A549 (cell line): ENCODE measurements around the gene ST14. TPM values are rescaled to one million over a fixed set of nuclear protein-coding genes. Genes with fewer than 3 reads are reported as not detected.

Source experiments
- ATAC-seq, 2 experiments: fragments of 200-7000 bp in 1 of 2; fragments of >200 bp in 1 of 2; cut with Nextera tagmentation in 1 of 2; cut with Tn5 transposase in 1 of 2; 3 replicates each; pipeline versions ENCODE4 v1.8.0 to v1.9.1; 2018 to 2020; ENCODE audit warnings: mild to moderate bottlenecking in 1 of 2, moderate library complexity in 1 of 2
- CTCF ChIA-PET: fragments of 300-600 bp; sonication (Branson Sonifier 250); formaldehyde crosslinking; extraction: SDS; loops from one replicate; lab custom pipeline; 2021; ENCODE audit warnings: antibody characterized with exemption, inconsistent platforms; lab: Yijun Ruan, JAX
- POLR2A ChIA-PET: fragments of 350-600 bp; formaldehyde crosslinking; extraction: SDS; loops from one replicate; lab custom pipeline; 2021; ENCODE audit warnings: antibody characterized with exemption, inconsistent platforms; lab: Yijun Ruan, JAX
- DNase-seq, 2 experiments: peaks; one replicate each; pipeline versions ENCODE4 v3.0.0 to v3.0.0-alpha.2; 2011 to 2016; ENCODE audit warnings: low read depth in 1 of 2, low spot score in 1 of 2
- FAIRE-seq: peaks from 2 replicates; lab custom pipeline; 2011; peaks lifted over from hg19 to GRCh38; lab: Jason Lieb, UNC
- H3K27ac ChIP-seq, 2 experiments: fragments of >200 bp; sonication (Bioruptor Twin); formaldehyde crosslinking; 3 replicates each; pipeline ENCODE4 v1.5.1; 2016 to 2017
- H3K4me1 ChIP-seq: fragments of >200 bp; sonication (Bioruptor Twin); formaldehyde crosslinking; 3 replicates; pipeline ENCODE4 v1.6.1; 2016
- H3K4me2 ChIP-seq: fragments of >200 bp; sonication (Bioruptor Twin); formaldehyde crosslinking; 3 replicates; pipeline ENCODE4 v1.6.1; 2016
- H3K4me3 ChIP-seq: fragments of >200 bp; sonication (Bioruptor Twin); formaldehyde crosslinking; 3 replicates; pipeline ENCODE4 v1.5.1; 2016
- H3K9me3 ChIP-seq: fragments of >200 bp; sonication (Bioruptor Twin); formaldehyde crosslinking; 3 replicates; pipeline ENCODE4 v1.6.1; 2016
- CBX2 ChIP-seq: fragments of 200-600 bp; sonication (generic); IDR thresholded peaks from 2 replicates; pipeline ENCODE4 v1.6.1; 2016; ENCODE audit warnings: low read depth, mild to moderate bottlenecking, borderline replicate concordance
- CBX8 ChIP-seq: fragments of 200-600 bp; sonication (generic); IDR thresholded peaks from 2 replicates; pipeline ENCODE4 v1.6.1; 2016
- CEBPB ChIP-seq, 2 experiments: fragments of >200 bp in 1 of 2; sonication (Bioruptor Twin) in 1 of 2; formaldehyde crosslinking in 1 of 2; IDR thresholded peaks; 2 replicates each; pipeline ENCODE4 v1.6.1; 2012 to 2016
- ESRRA ChIP-seq: fragments of 150-350 bp; IDR thresholded peaks from 2 replicates; pipeline ENCODE4 v1.6.1; 2014; ENCODE audit warnings: mild to moderate bottlenecking, low read length, borderline replicate concordance
- FOSB ChIP-seq: fragments of 250-450 bp; sonication (Bioruptor Pico); IDR thresholded peaks from 2 replicates; pipeline ENCODE4 v1.5.0; 2020; ENCODE audit warnings: mild to moderate bottlenecking, moderate library complexity
- GATA3 ChIP-seq: IDR thresholded peaks from 2 replicates; pipeline ENCODE4 v1.6.1; 2012; ENCODE audit warnings: borderline replicate concordance
- HEYL ChIP-seq: fragments of 250-450 bp; sonication (Bioruptor Pico); IDR thresholded peaks from 2 replicates; pipeline ENCODE4 v1.8.0; 2021; ENCODE audit warnings: mild to moderate bottlenecking, moderate library complexity
- HOXB13 ChIP-seq: fragments of 250-450 bp; sonication (Bioruptor Pico); IDR thresholded peaks from 2 replicates; pipeline ENCODE4 v1.5.0; 2020; ENCODE audit warnings: low read depth, mild to moderate bottlenecking, moderate library complexity
- HOXB5 ChIP-seq: fragments of 250-450 bp; sonication (Bioruptor Pico); IDR thresholded peaks from 2 replicates; pipeline ENCODE4 v1.5.0; 2020; ENCODE audit warnings: mild to moderate bottlenecking, moderate library complexity
- JUNB ChIP-seq: fragments of >200 bp; sonication (Bioruptor Twin); formaldehyde crosslinking; IDR thresholded peaks from 2 replicates; pipeline ENCODE4 v1.6.1; 2016
- KDM1A ChIP-seq: fragments of 200-600 bp; sonication (generic); IDR thresholded peaks from 2 replicates; pipeline ENCODE4 v1.6.1; 2016; ENCODE audit warnings: low read depth, mild to moderate bottlenecking
- KDM5A ChIP-seq: fragments of 200-600 bp; sonication (generic); IDR thresholded peaks from 2 replicates; pipeline ENCODE4 v1.6.1; 2016; ENCODE audit warnings: antibody characterized with exemption, mild to moderate bottlenecking
- MAFK ChIP-seq: fragments of 450-650 bp; IDR thresholded peaks from 2 replicates; pipeline ENCODE4 v1.6.1; 2014; ENCODE audit not compliant: partially characterized antibody
- MYC ChIP-seq: IDR thresholded peaks from 2 replicates; pipeline ENCODE4 v1.6.1; 2012; ENCODE audit warnings: mild to moderate bottlenecking, inconsistent platforms, low read length, improper control_type of control experiment, borderline replicate concordance
- NFE2L2 ChIP-seq: fragments of 150-350 bp; conservative IDR thresholded peaks from 2 replicates; pipeline ENCODE4 v1.6.1; 2014; ENCODE audit warnings: low read length
- PHF8 ChIP-seq: fragments of 200-600 bp; sonication (generic); IDR thresholded peaks from 2 replicates; pipeline ENCODE4 v1.6.1; 2016; ENCODE audit warnings: low read depth, mild to moderate bottlenecking, antibody characterized with exemption, moderate library complexity, borderline replicate concordance
- POLR2A ChIP-seq: IDR thresholded peaks from 2 replicates; pipeline ENCODE4 v1.6.1; 2012; ENCODE audit warnings: mild to moderate bottlenecking, low read length
- RFX5 ChIP-seq: fragments of 450-650 bp; IDR thresholded peaks from 2 replicates; pipeline ENCODE4 v1.7.1; 2014; ENCODE audit warnings: antibody characterized with exemption, mild to moderate bottlenecking, moderate library complexity
- SREBF2 ChIP-seq: fragments of 450-650 bp; IDR thresholded peaks from 2 replicates; pipeline ENCODE4 v1.6.1; 2014; ENCODE audit warnings: mild to moderate bottlenecking, moderate library complexity
- ZFP36 ChIP-seq: fragments of 450-650 bp; IDR thresholded peaks from 2 replicates; pipeline ENCODE4 v1.6.1; 2014; ENCODE audit warnings: borderline replicate concordance; ENCODE audit not compliant: partially characterized antibody
- ZSCAN20 ChIP-seq: fragments of 250-450 bp; sonication (Bioruptor Pico); IDR thresholded peaks from 2 replicates; pipeline ENCODE4 v1.8.0; 2022; ENCODE audit warnings: mild to moderate bottlenecking, moderate library complexity
- WGBS: methylation state at CpG from one replicate; pipeline ENCODE4 v1.1.6; 2017; ENCODE audit errors: missing lambda C conversion rate; 5-methylcytosine and 5-hydroxymethylcytosine counted together
- polyA plus RNA-seq, 4 experiments: library from polyadenylated mRNA; depleted of rRNA in 3 of 4; stranded (reverse); fragments of >200 nt; fragmentation: RNase III in 1 of 4; extraction: RNeasy Plus Mini Kit Qiagen cat#74134 plus additional on column Dnase treatment in 1 of 4; gene quantifications; 2 replicates in 3 of 4; 3 replicates in 1 of 4; pipeline ENCODE4 v1.2.3, GENCODE V29; 2011 to 2017
- TF ChIP-seq, protein P1 (sequence below): IDR thresholded peaks from 2 replicates; pipeline ENCODE4 v1.6.1; 2012
- TF ChIP-seq, protein P2 (sequence below): fragments of >200 bp; sonication (Bioruptor Twin); formaldehyde crosslinking; IDR thresholded peaks from 3 replicates; pipeline ENCODE4 v1.6.1; 2016
- TF ChIP-seq, protein P3 (sequence below): fragments of 200-600 bp; sonication (generic); IDR thresholded peaks from 2 replicates; pipeline ENCODE4 v1.6.1; 2016; ENCODE audit warnings: antibody characterized with exemption, mild to moderate bottlenecking, moderate library complexity
- TF ChIP-seq, protein P4 (sequence below): fragments of 450-650 bp; IDR thresholded peaks from 2 replicates; pipeline ENCODE4 v1.6.1; 2014; ENCODE audit warnings: antibody characterized with exemption
- TF ChIP-seq, protein P5 (sequence below): IDR thresholded peaks from 2 replicates; pipeline ENCODE4 v1.6.1; 2012; ENCODE audit warnings: low read depth, borderline replicate concordance

ST14 gene
- polyA plus RNA-seq, 2 of the 4 experiments (the other 2 are of a cell fraction) = 0.05 to 0.17 TPM

DNA sequence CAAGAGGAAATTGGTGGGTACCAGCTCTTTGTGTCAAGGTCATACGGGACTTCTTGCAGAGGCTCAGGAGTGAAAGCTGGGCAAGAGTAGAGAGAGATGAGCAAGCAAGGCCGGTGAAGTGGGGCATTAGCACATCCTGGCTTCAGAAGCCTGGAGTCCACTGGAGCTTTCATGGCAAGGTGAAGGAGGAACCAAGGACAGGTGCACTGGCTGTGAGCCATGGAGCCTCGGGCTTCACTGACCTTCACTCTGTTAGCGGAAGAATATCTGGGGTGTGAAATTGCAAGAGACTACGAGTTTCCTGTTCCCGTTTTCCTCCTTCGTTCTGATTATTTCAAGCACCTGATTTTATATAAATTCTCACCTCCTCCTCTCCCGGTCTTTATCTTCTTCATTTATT lies 25.9 kb upstream of the ST14 start:
- WGBS = 90% methylated on average over 8 of the region's 8 CpGs
- POLR2A ChIA-PET = no interaction called here

DNA sequence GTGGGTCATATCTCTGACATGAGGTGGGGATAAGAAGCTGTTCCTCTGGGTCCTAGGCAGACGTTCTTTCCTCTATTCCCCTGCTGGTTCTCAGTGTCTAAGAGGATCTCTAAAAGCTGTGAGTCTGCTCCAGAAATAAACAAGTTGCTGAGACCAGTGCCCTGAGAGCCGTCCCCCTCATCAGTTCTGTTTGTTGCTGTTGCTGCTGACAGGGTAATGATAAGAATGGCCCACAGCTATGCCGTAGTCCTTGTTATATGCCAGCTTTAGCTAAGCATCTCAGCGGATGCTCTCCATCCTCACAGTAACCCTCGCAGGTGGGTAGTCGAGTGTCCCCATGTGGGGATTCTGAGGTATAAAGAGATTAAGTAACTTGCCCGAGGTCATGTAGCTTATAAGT lies 23.5 kb upstream of the ST14 start:
- CTCF ChIA-PET = interaction anchor here (0.6 to 9.8 kb wide), 4 partner anchors 11 to 349 kb away, joined by 3 to 109 read pairs (median 5); no protein-coding TSS in a partner anchor

More for the DNA sequence above, 25.9 kb upstream of the ST14 start:
- CTCF ChIA-PET = interaction anchor here (9.8 kb wide), 1 partner anchor 208 kb away, joined by 109 read pairs; no protein-coding TSS in a partner anchor
- ATAC-seq (no peak), DNase-seq (no peak), FAIRE-seq (no peak)
- H3K4me2 ChIP-seq = no peak overlapping the region
- no peaks in the 10 kb centered on the region for H3K9me3 ChIP-seq
- H3K4me1 ChIP-seq = no peaks in the 10 kb centered on the region
- H3K4me3 ChIP-seq = no peak overlapping the region
- H3K27ac ChIP-seq = no peak overlapping the region
- TF ChIP-seq KDM1A = no peak
- TF ChIP-seq CBX2 = no peak
- TF ChIP-seq, protein P1, sequence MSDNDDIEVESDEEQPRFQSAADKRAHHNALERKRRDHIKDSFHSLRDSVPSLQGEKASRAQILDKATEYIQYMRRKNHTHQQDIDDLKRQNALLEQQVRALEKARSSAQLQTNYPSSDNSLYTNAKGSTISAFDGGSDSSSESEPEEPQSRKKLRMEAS = no peak
- TF ChIP-seq ZSCAN20 (CRISPR knock-in tag) = no peak
- TF ChIP-seq MYC = no peak
- no peak for TF ChIP-seq HEYL
- TF ChIP-seq ESRRA = no peak
- TF ChIP-seq, protein P2, sequence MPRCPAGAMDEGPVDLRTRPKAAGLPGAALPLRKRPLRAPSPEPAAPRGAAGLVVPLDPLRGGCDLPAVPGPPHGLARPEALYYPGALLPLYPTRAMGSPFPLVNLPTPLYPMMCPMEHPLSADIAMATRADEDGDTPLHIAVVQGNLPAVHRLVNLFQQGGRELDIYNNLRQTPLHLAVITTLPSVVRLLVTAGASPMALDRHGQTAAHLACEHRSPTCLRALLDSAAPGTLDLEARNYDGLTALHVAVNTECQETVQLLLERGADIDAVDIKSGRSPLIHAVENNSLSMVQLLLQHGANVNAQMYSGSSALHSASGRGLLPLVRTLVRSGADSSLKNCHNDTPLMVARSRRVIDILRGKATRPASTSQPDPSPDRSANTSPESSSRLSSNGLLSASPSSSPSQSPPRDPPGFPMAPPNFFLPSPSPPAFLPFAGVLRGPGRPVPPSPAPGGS = no peak
- TF ChIP-seq HOXB5 (CRISPR knock-in tag) = no peak

DNA sequence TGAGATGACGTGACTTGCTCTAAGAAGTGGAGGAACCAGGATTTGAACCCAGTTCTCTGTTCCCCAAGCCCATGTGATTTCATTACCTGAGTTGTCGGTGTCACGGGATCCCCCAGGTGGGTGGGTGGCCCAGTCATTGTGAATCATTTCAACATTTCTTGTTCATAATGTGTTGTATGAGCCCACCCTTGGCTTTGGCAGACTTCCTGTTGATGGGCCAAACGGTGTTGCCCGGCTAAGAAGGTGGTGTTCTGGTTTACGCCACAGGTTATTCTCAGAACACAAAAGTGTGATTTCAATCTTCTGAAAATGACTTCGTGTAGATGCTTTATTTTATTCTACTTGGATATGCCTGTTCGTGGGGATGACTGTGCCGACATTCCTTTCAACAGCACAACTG lies 21.6 kb upstream of the ST14 start:
- Histone ChIP-seq H3K27ac (no peak overlapping the region), H3K4me2 (no peak overlapping the region), H3K4me3 (no peak overlapping the region), H3K9me3 (no peaks in the 10 kb centered on the region), H3K4me1 (no peaks in the 10 kb centered on the region)
- ATAC-seq (no peak), DNase-seq (no peak), FAIRE-seq (no peak)
- 90% methylated on average over 9 of the region's 9 CpGs for WGBS
- POLR2A ChIA-PET = no interaction called here
- TF ChIP-seq, protein P3, sequence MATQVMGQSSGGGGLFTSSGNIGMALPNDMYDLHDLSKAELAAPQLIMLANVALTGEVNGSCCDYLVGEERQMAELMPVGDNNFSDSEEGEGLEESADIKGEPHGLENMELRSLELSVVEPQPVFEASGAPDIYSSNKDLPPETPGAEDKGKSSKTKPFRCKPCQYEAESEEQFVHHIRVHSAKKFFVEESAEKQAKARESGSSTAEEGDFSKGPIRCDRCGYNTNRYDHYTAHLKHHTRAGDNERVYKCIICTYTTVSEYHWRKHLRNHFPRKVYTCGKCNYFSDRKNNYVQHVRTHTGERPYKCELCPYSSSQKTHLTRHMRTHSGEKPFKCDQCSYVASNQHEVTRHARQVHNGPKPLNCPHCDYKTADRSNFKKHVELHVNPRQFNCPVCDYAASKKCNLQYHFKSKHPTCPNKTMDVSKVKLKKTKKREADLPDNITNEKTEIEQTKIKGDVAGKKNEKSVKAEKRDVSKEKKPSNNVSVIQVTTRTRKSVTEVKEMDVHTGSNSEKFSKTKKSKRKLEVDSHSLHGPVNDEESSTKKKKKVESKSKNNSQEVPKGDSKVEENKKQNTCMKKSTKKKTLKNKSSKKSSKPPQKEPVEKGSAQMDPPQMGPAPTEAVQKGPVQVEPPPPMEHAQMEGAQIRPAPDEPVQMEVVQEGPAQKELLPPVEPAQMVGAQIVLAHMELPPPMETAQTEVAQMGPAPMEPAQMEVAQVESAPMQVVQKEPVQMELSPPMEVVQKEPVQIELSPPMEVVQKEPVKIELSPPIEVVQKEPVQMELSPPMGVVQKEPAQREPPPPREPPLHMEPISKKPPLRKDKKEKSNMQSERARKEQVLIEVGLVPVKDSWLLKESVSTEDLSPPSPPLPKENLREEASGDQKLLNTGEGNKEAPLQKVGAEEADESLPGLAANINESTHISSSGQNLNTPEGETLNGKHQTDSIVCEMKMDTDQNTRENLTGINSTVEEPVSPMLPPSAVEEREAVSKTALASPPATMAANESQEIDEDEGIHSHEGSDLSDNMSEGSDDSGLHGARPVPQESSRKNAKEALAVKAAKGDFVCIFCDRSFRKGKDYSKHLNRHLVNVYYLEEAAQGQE = no peak
- TF ChIP-seq RFX5 (no peak), SREBF2 (no peak), POLR2A (no peak)
- CTCF ChIA-PET = interaction anchor here (0.8 to 9.8 kb wide), 3 partner anchors 8 to 212 kb away, joined by 3 to 109 read pairs (median 4); no protein-coding TSS in a partner anchor

More for the DNA sequence above, 23.5 kb upstream of the ST14 start:
- Histone ChIP-seq H3K4me2 (no peak overlapping the region), H3K4me1 (no peaks in the 10 kb centered on the region), H3K27ac (no peak overlapping the region), H3K9me3 (no peaks in the 10 kb centered on the region), H3K4me3 (no peak overlapping the region)
- ATAC-seq = no peak
- TF ChIP-seq CEBPB (IDR thresholded peaks at IDR 0.05) (no peak), NFE2L2 (no peak), FOSB (CRISPR knock-in tag) (no peak), HOXB13 (no peak), KDM5A (no peak), JUNB (no peak), PHF8 (no peak), MAFK (no peak), ZFP36 (no peak), GATA3 (no peak), CBX8 (no peak)
- TF ChIP-seq, protein P1 = no peak
- TF ChIP-seq, protein P4, sequence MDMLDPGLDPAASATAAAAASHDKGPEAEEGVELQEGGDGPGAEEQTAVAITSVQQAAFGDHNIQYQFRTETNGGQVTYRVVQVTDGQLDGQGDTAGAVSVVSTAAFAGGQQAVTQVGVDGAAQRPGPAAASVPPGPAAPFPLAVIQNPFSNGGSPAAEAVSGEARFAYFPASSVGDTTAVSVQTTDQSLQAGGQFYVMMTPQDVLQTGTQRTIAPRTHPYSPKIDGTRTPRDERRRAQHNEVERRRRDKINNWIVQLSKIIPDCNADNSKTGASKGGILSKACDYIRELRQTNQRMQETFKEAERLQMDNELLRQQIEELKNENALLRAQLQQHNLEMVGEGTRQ = no peak
- TF ChIP-seq, protein P2 = no peak
- TF ChIP-seq, protein P5, sequence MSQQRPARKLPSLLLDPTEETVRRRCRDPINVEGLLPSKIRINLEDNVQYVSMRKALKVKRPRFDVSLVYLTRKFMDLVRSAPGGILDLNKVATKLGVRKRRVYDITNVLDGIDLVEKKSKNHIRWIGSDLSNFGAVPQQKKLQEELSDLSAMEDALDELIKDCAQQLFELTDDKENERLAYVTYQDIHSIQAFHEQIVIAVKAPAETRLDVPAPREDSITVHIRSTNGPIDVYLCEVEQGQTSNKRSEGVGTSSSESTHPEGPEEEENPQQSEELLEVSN = no peak
- FAIRE-seq = no peak
- POLR2A ChIA-PET = no interaction called here
- WGBS = 88% methylated on average over 6 of the region's 7 CpGs
- DNase-seq = no peak
